Smooth muscle cell (in vitro differentiated cells): ENCODE results near the gene PLXNB1. TPM values are rescaled to one million over a fixed set of nuclear protein-coding genes. Genes with fewer than 3 reads are reported as not detected.

ENCODE experiments used
- DNase-seq: peaks from one replicate; lab custom pipeline; 2025; ENCODE audit not compliant: unreplicated experiment; lab: John Stamatoyannopoulos, UW
- H2AFZ ChIP-seq: fragments of 200-600 bp; sonication (generic); 2 replicates; pipeline ENCODE4 v1.6.0; 2016; ENCODE audit warnings: antibody characterized with exemption, low read depth, mild to moderate bottlenecking
- H3F3A ChIP-seq: fragments of 200-600 bp; sonication (generic); 2 replicates; pipeline ENCODE4 v1.6.0; 2017; ENCODE audit warnings: antibody characterized with exemption, low read depth
- H3K27ac ChIP-seq: fragments of 200-600 bp; sonication (generic); 2 replicates; pipeline ENCODE4 v1.5.1; 2016; ENCODE audit warnings: low read depth, mild to moderate bottlenecking
- H3K27me3 ChIP-seq: fragments of 200-600 bp; sonication (generic); 2 replicates; pipeline ENCODE4 v1.6.1; 2016; ENCODE audit warnings: low read depth, mild to moderate bottlenecking
- H3K36me3 ChIP-seq: fragments of 200-600 bp; sonication (generic); 2 replicates; pipeline ENCODE4 v1.5.1; 2016; ENCODE audit warnings: low read depth
- H3K4me1 ChIP-seq: fragments of 200-600 bp; sonication (generic); 2 replicates; pipeline ENCODE4 v1.5.1; 2016; ENCODE audit warnings: low read depth
- H3K4me2 ChIP-seq: fragments of 200-600 bp; sonication (generic); 2 replicates; pipeline ENCODE4 v1.6.0; 2016; ENCODE audit warnings: mild to moderate bottlenecking
- H3K4me3 ChIP-seq: fragments of 200-600 bp; sonication (generic); 2 replicates; pipeline ENCODE4 v1.5.1; 2016; ENCODE audit warnings: mild to moderate bottlenecking
- H3K79me2 ChIP-seq: fragments of 200-600 bp; sonication (generic); 2 replicates; pipeline ENCODE4 v1.6.0; 2016; ENCODE audit warnings: low read depth, mild to moderate bottlenecking
- H3K9ac ChIP-seq: fragments of 200-600 bp; sonication (generic); 2 replicates; pipeline ENCODE4 v1.6.0; 2016; ENCODE audit warnings: low read depth
- H3K9me3 ChIP-seq: fragments of 200-600 bp; sonication (generic); replicated peaks from 2 replicates; pipeline ENCODE4 v1.5.1; 2016; ENCODE audit warnings: low read depth
- H4K20me1 ChIP-seq: fragments of 200-600 bp; sonication (generic); 2 replicates; pipeline ENCODE4 v1.6.0; 2016; ENCODE audit warnings: low read depth
- CTCF ChIP-seq: fragments of 200-600 bp; sonication (generic); IDR thresholded peaks from 2 replicates; pipeline ENCODE4 v1.5.1; 2017; ENCODE audit warnings: borderline replicate concordance, mild to moderate bottlenecking, antibody characterized with exemption; ENCODE audit not compliant: insufficient read depth, poor library complexity, severe bottlenecking
- WGBS: methylation state at CpG from one replicate; pipeline ENCODE4 v1.1.7; 2016; ENCODE audit warnings: low lambda C conversion rate; 5-methylcytosine and 5-hydroxymethylcytosine counted together
- polyA plus RNA-seq: library from polyadenylated mRNA; unstranded; fragments of >200 nt; fragmentation: Nextera tagmentation; extraction: Ambion mirVana; gene quantifications from 2 replicates; pipeline ENCODE4 v1.2.1, GENCODE V29; 2016
- total RNA-seq: library from RNA; depleted of rRNA; stranded (reverse); fragments of >200 nt; gene quantifications from 2 replicates; pipeline ENCODE4 v1.2.3, GENCODE V29; 2014

PLXNB1 gene
- total and polyA plus RNA-seq, 2 experiments from 2014 or later = 15.5 to 26.9 TPM

GRCh38 chr3:48441940-48442339 is 12.1 kb upstream of the PLXNB1 start:
- Histone ChIP-seq H4K20me1 (peaks cover 15% of the 10 kb centered on the region), H3F3A (peaks cover 14% of the 10 kb centered on the region), H3K27ac (peak overlapping the region; percentile 81), H3K27me3 (no peaks in the 10 kb centered on the region), H2AFZ (no peak overlapping the region), H3K36me3 (no peaks in the 10 kb centered on the region), H3K9me3 (no peaks in the 10 kb centered on the region), H3K4me3 (no peak overlapping the region), H3K4me2 (peak overlapping the region; percentile 95), H3K79me2 (peaks cover 31% of the 10 kb centered on the region), H3K9ac (no peak overlapping the region), H3K4me1 (peaks cover 8% of the 10 kb centered on the region)
- 87% methylated on average over 6 of the region's 6 CpGs for WGBS
- TF ChIP-seq CTCF = no peak
- no peak for DNase-seq

- Histone ChIP-seq H3F3A (peaks cover 13% of the 10 kb centered on the region), H3K4me1 (peaks cover 7% of the 10 kb centered on the region), H3K9me3 (no peaks in the 10 kb centered on the region), H4K20me1 (peaks cover 15% of the 10 kb centered on the region), H3K4me2 (peak overlapping the region; percentile 95), H2AFZ (peak overlapping the region; percentile 60), H3K27ac (peak overlapping the region; percentile 81), H3K4me3 (peak overlapping the region; percentile 75), H3K9ac (peak overlapping the region; percentile 85), H3K79me2 (peaks cover 31% of the 10 kb centered on the region), H3K27me3 (no peaks in the 10 kb centered on the region), H3K36me3 (no peaks in the 10 kb centered on the region)
- no peak for DNase-seq
- no peak for TF ChIP-seq CTCF
- WGBS = 2% methylated on average over 21 of the region's 21 CpGs
These were observed 10.7 kb upstream of the PLXNB1 start for GRCh38 chr3:48440590-48440958.

- Histone ChIP-seq H3K9ac (peak within 1 kb of the TSS; percentile 85), H3K27ac (peak within 1 kb of the TSS; percentile 81), H3K4me1 (peaks cover 7% of the 10 kb centered on the region), H3K36me3 (no peaks in the 10 kb centered on the region), H3F3A (peaks cover 9% of the 10 kb centered on the region), H3K4me2 (peak within 1 kb of the TSS; percentile 95), H3K4me3 (peak within 1 kb of the TSS; percentile 75), H3K27me3 (no peaks in the 10 kb centered on the region), H3K9me3 (no peaks in the 10 kb centered on the region), H4K20me1 (peaks cover 15% of the 10 kb centered on the region), H3K79me2 (peaks cover 31% of the 10 kb centered on the region), H2AFZ (peak within 1 kb of the TSS; percentile 90)
- TF ChIP-seq CTCF = no peak
- DNase-seq = peak; percentile 81
- WGBS = under 1% methylated on average over 53 of the region's 54 CpGs
These were observed 10.1 kb upstream of the PLXNB1 start, which contains the start of the genes CCDC51 and TMA7 for GRCh38 chr3:48439820-48440589. TSS of gene CCDC51 (minus strand) at chr3:48440119. CDS start at chr3:48435128, 4,991 bp downstream. TSS of gene TMA7 (plus strand) at chr3:48440257. CDS start at chr3:48440297, 40 bp downstream.

GRCh38 chr3:48437812-48438211 is 7.9 kb upstream of the PLXNB1 start:
- peaks cover 14% of the 10 kb centered on the region for H4K20me1 ChIP-seq
- no peaks in the 10 kb centered on the region for H3K36me3 ChIP-seq
- no peak overlapping the region for H3K9ac ChIP-seq
- H3K4me2 ChIP-seq = no peak overlapping the region
- H3K27ac ChIP-seq = no peak overlapping the region
- no peaks in the 10 kb centered on the region for H3K9me3 ChIP-seq
- WGBS = 93% methylated on average over 4 of the region's 4 CpGs
- H3K79me2 ChIP-seq = peaks cover 31% of the 10 kb centered on the region
- H3K27me3 ChIP-seq = no peaks in the 10 kb centered on the region
- no peaks in the 10 kb centered on the region for H3F3A ChIP-seq
- H3K4me3 ChIP-seq = no peak overlapping the region
- no peak for DNase-seq
- no peak overlapping the region for H2AFZ ChIP-seq
- no peak for TF ChIP-seq CTCF
- peaks cover 10% of the 10 kb centered on the region for H3K4me1 ChIP-seq
